Central memory CD4-positive, alpha-beta T cell (primary cell): Measurements from ENCODE around the gene ANGEL1.

ENCODE experiments used
- DNase-seq: peaks from one replicate; pipeline ENCODE4 v3.0.0; 2022

The ANGEL1 gene

GRCh38 chr14:76778546-76779215, 34.0 kb downstream of the ANGEL1 start:
- no peak for DNase-seq

- DNase-seq, result no peak
Observed at GRCh38 chr14:76777721-76778120, 35.0 kb downstream of the ANGEL1 start.

- DNase-seq, result no peak
Observed at GRCh38 chr14:76776428-76777251, 36.0 kb downstream of the ANGEL1 start.

- DNase-seq, result no peak
Observed at GRCh38 chr14:76775695-76776427, 36.8 kb downstream of the ANGEL1 start.

- no peak for DNase-seq
Observed at GRCh38 chr14:76774821-76775694, 37.6 kb downstream of the ANGEL1 start.

- no peak for DNase-seq
Observed at GRCh38 chr14:76773956-76774820, 38.5 kb downstream of the ANGEL1 start.

- no peak for DNase-seq
Observed at GRCh38 chr14:76773188-76773885, 39.3 kb downstream of the ANGEL1 start.

- DNase-seq, result no peak
Observed at GRCh38 chr14:76772300-76773187, 40.1 kb downstream of the ANGEL1 start.

- DNase-seq, result no peak
Observed at GRCh38 chr14:76771437-76771980, 41.2 kb downstream of the ANGEL1 start.

GRCh38 chr14:76770521-76771436, 41.9 kb downstream of the ANGEL1 start:
- no peak for DNase-seq

- DNase-seq, result no peak
Observed at GRCh38 chr14:76769636-76770292, 42.9 kb downstream of the ANGEL1 start.

GRCh38 chr14:76768671-76769500, 43.8 kb downstream of the ANGEL1 start:
- no peak for DNase-seq

GRCh38 chr14:76767681-76768656, 44.7 kb downstream of the ANGEL1 start:
- peak; percentile 89 for DNase-seq

- no peak for DNase-seq
Observed at GRCh38 chr14:76765461-76765931, 47.2 kb downstream of the ANGEL1 start.
